H9 (cell line): ENCODE data around the gene SPINK13. TPM values are rescaled to one million over a fixed set of nuclear protein-coding genes. Genes with fewer than 3 reads are reported as not detected.

Experiments
- DNase-seq: peaks from one replicate; pipeline ENCODE4 v3.0.0-alpha.2; 2017
- H2AFZ ChIP-seq: one replicate; pipeline ENCODE4 v1.6.1; 2013; ENCODE audit warnings: mild to moderate bottlenecking, low read length, control low read depth, moderate library complexity
- H2AK5ac ChIP-seq: 2 replicates; pipeline ENCODE4 v1.6.1; 2013; ENCODE audit warnings: low read length, control low read depth, mixed read lengths; ENCODE audit not compliant: insufficient read length
- H2BK120ac ChIP-seq: one replicate; pipeline ENCODE4 v1.6.1; 2013; ENCODE audit warnings: low read depth, mild to moderate bottlenecking, low read length, control low read depth, inconsistent platforms; ENCODE audit not compliant: poor library complexity, severe bottlenecking
- H2BK12ac ChIP-seq: 2 replicates; pipeline ENCODE4 v1.6.1; 2013; ENCODE audit warnings: low read length, control low read depth, mixed read lengths, low read depth; ENCODE audit not compliant: insufficient read length
- H2BK15ac ChIP-seq: 2 replicates; pipeline ENCODE4 v1.6.1; 2013; ENCODE audit warnings: low read depth, low read length, control low read depth
- H2BK20ac ChIP-seq: one replicate; pipeline ENCODE4 v1.6.1; 2013; ENCODE audit warnings: low read depth, mild to moderate bottlenecking, low read length, control low read depth, inconsistent platforms; ENCODE audit not compliant: poor library complexity, severe bottlenecking
- H2BK5ac ChIP-seq: 2 replicates; pipeline ENCODE4 v1.6.1; 2013; ENCODE audit warnings: low read length, control low read depth, mixed read lengths; ENCODE audit not compliant: insufficient read length
- H3K14ac ChIP-seq: 2 replicates; pipeline ENCODE4 v1.6.1; 2013; ENCODE audit warnings: low read length, control low read depth; ENCODE audit not compliant: insufficient read depth
- H3K18ac ChIP-seq: 2 replicates; pipeline ENCODE4 v1.6.1; 2013; ENCODE audit warnings: low read depth, mild to moderate bottlenecking, mixed read lengths, low read length, control low read depth; ENCODE audit not compliant: insufficient read length
- H3K23ac ChIP-seq: 2 replicates; pipeline ENCODE4 v1.6.1; 2013; ENCODE audit warnings: low read length, control low read depth, mixed read lengths, low read depth; ENCODE audit not compliant: insufficient read length
- H3K23me2 ChIP-seq: 2 replicates; pipeline ENCODE4 v1.6.1; 2013; ENCODE audit warnings: low read depth, mild to moderate bottlenecking, mixed read lengths, low read length, control low read depth; ENCODE audit not compliant: insufficient read length, poor library complexity, severe bottlenecking
- H3K27ac ChIP-seq: 2 replicates; pipeline ENCODE4 v1.5.1; 2013; ENCODE audit warnings: low read length, control low read depth, mixed read lengths, low read depth; ENCODE audit not compliant: insufficient read length
- H3K27me3 ChIP-seq: 2 replicates; pipeline ENCODE4 v1.6.1; 2013; ENCODE audit warnings: low read length, control low read depth, inconsistent platforms; ENCODE audit not compliant: insufficient read depth
- H3K4ac ChIP-seq: 2 replicates; pipeline ENCODE4 v1.6.1; 2013; ENCODE audit warnings: low read depth, mild to moderate bottlenecking, control low read depth, inconsistent platforms, low read length, moderate library complexity
- H3K4me1 ChIP-seq: 2 replicates; pipeline ENCODE4 v1.6.1; 2013; ENCODE audit warnings: low read length, control low read depth, inconsistent platforms; ENCODE audit not compliant: insufficient read depth
- H3K4me2 ChIP-seq: 2 replicates; pipeline ENCODE4 v1.6.1; 2013; ENCODE audit warnings: low read length, control low read depth, mixed read lengths; ENCODE audit not compliant: insufficient read length, insufficient read depth
- H3K56ac ChIP-seq: 2 replicates; pipeline ENCODE4 v1.6.1; 2013; ENCODE audit warnings: low read depth, mild to moderate bottlenecking, mixed read lengths, low read length, control low read depth; ENCODE audit not compliant: insufficient read length
- H3K79me1 ChIP-seq: 2 replicates; pipeline ENCODE4 v1.6.1; 2013; ENCODE audit warnings: low read depth, mild to moderate bottlenecking, moderate library complexity, low read length, control low read depth, inconsistent platforms; ENCODE audit not compliant: insufficient read depth, poor library complexity, severe bottlenecking
- H3K79me2 ChIP-seq: 2 replicates; pipeline ENCODE4 v1.6.1; 2013; ENCODE audit warnings: low read length, control low read depth, inconsistent platforms; ENCODE audit not compliant: insufficient read depth
- H3K9ac ChIP-seq: 2 replicates; pipeline ENCODE4 v1.6.1; 2013; ENCODE audit warnings: low read length, control low read depth, mixed read lengths; ENCODE audit not compliant: insufficient read length; ENCODE audit errors: extremely low read depth
- H3K9me3 ChIP-seq: one replicate; pipeline ENCODE4 v1.6.1; 2013; ENCODE audit warnings: low read depth, low read length, inconsistent platforms; ENCODE audit not compliant: control insufficient read depth
- H3T11ph ChIP-seq: one replicate; pipeline ENCODE4 v1.6.1; 2013; ENCODE audit warnings: mild to moderate bottlenecking, low read length, control low read depth, inconsistent platforms
- H4K20me1 ChIP-seq: one replicate; pipeline ENCODE4 v1.6.1; 2013; ENCODE audit not compliant: control insufficient read depth, insufficient read length, insufficient read depth
- H4K5ac ChIP-seq: 2 replicates; pipeline ENCODE4 v1.6.1; 2013; ENCODE audit warnings: low read depth, mild to moderate bottlenecking, mixed read lengths, low read length, control low read depth; ENCODE audit not compliant: insufficient read length
- H4K8ac ChIP-seq: replicated peaks from 2 replicates; pipeline ENCODE4 v1.6.1; 2013; ENCODE audit warnings: low read length, control low read depth, mixed read lengths, low read depth; ENCODE audit not compliant: insufficient read length
- H4K91ac ChIP-seq: 2 replicates; pipeline ENCODE4 v1.6.1; 2013; ENCODE audit warnings: low read depth, mild to moderate bottlenecking, moderate library complexity, mixed read lengths, low read length, control low read depth; ENCODE audit not compliant: insufficient read length
- H3K27ac Mint-ChIP-seq, 3 experiments: 2 replicates in 2 of 3; 3 replicates in 1 of 3; pipeline ENCODE4 v1.8.0; 2020 to 2021; ENCODE audit warnings: mixed read lengths in 3 of 3, mild to moderate bottlenecking in 1 of 3, moderate library complexity in 1 of 3
- H3K27me3 Mint-ChIP-seq: 2 replicates; pipeline ENCODE4 v1.8.0; 2021; ENCODE audit warnings: low read depth, mild to moderate bottlenecking, moderate library complexity, mixed read lengths
- H3K36me3 Mint-ChIP-seq, 3 experiments: 2 replicates in 2 of 3; 3 replicates in 1 of 3; pipeline ENCODE4 v1.8.0; 2020 to 2021; ENCODE audit warnings: low read depth in 3 of 3, mixed read lengths in 3 of 3; ENCODE audit not compliant: insufficient read depth in 1 of 3
- H3K4me1 Mint-ChIP-seq, 2 experiments: 2 replicates each; pipeline ENCODE4 v1.8.0; 2020; ENCODE audit warnings: mixed read lengths in 2 of 2
- H3K4me3 Mint-ChIP-seq, 2 experiments: 2 replicates in 1 of 2; 3 replicates in 1 of 2; pipeline ENCODE4 v1.8.0; 2020 to 2021; ENCODE audit warnings: mild to moderate bottlenecking in 2 of 2, mixed read lengths in 2 of 2, moderate library complexity in 1 of 2
- H3K9me3 Mint-ChIP-seq, 2 experiments: 2 replicates in 1 of 2; 3 replicates in 1 of 2; pipeline ENCODE4 v1.8.0; 2020; ENCODE audit warnings: mild to moderate bottlenecking in 2 of 2, mixed read lengths in 2 of 2, moderate library complexity in 1 of 2
- WGBS: extraction: QIAGEN DNeasy Blood & Tissue Kit; methylation state at CpG from one replicate; pipeline ENCODE4 v1.1.7; 2013; ENCODE audit warnings: missing lambda C conversion rate, low lambda C conversion rate, mixed read lengths; ENCODE audit not compliant: insufficient read length; ENCODE audit errors: extremely low coverage; 5-methylcytosine and 5-hydroxymethylcytosine counted together
- total RNA-seq: library from RNA; stranded (reverse); gene quantifications from 2 replicates; pipeline ENCODE4 v1.2.1, GENCODE V29; 2021
- TF ChIP-seq, protein P1 (sequence below): fragments of 200-600 bp; sonication (generic); conservative IDR thresholded peaks from 3 replicates; pipeline ENCODE4 v1.8.0; 2021; ENCODE audit warnings: antibody characterized with exemption, mild to moderate bottlenecking

SPINK13 gene
- total RNA-seq, 1 experiment from 2014 or later, result not detected

DNA sequence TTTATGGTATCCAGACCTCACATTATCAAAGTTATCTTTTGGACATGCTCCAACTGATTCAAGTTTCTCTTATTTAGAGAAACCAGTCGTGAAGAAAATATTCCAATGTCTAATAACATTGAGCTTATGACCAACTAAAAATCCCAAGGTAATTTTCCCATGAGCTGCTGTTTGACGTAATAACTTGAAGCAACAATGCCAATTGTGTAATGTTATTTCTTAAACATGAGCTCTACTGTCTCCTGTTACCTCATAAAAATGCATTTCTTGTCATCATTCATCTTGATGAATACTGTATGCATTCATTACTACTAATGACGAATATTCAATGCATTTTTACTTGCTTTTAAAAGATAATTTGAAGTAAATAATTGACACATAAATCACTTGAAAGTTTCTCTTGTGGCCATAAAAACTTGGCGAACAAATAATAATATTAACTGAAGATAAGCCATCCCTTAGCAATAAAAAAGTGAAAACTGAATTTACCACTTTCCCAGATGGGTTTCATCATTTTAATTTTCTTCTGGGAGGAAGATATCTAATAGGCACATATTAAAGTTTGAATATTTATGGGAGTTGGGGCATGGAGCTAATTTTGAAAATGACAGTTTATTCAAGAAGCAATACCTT is 30.7 kb upstream of the SPINK13 start:
- H4K5ac ChIP-seq, result no peak overlapping the region
- Mint-ChIP-seq H3K27ac (no peak overlapping the region), H3K4me3 (no peak overlapping the region), H3K4me1 (no peaks in the 10 kb centered on the region), H3K36me3 (no peaks in the 10 kb centered on the region), H3K27me3 (peaks cover 9% of the 10 kb centered on the region), H3K9me3 (no peaks in the 10 kb centered on the region)
- no peak overlapping the region for H2BK20ac ChIP-seq
- no peak overlapping the region for H4K91ac ChIP-seq
- TF ChIP-seq, protein P1, sequence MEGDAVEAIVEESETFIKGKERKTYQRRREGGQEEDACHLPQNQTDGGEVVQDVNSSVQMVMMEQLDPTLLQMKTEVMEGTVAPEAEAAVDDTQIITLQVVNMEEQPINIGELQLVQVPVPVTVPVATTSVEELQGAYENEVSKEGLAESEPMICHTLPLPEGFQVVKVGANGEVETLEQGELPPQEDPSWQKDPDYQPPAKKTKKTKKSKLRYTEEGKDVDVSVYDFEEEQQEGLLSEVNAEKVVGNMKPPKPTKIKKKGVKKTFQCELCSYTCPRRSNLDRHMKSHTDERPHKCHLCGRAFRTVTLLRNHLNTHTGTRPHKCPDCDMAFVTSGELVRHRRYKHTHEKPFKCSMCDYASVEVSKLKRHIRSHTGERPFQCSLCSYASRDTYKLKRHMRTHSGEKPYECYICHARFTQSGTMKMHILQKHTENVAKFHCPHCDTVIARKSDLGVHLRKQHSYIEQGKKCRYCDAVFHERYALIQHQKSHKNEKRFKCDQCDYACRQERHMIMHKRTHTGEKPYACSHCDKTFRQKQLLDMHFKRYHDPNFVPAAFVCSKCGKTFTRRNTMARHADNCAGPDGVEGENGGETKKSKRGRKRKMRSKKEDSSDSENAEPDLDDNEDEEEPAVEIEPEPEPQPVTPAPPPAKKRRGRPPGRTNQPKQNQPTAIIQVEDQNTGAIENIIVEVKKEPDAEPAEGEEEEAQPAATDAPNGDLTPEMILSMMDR, result no peak
- no peaks in the 10 kb centered on the region for H3K9me3 ChIP-seq
- no peak overlapping the region for H3K4me2 ChIP-seq
- H3K27me3 ChIP-seq, result no peaks in the 10 kb centered on the region
- no peak overlapping the region for H3K18ac ChIP-seq
- H2AFZ ChIP-seq, result no peak overlapping the region
- no peak overlapping the region for H2AK5ac ChIP-seq
- H3K4me1 ChIP-seq, result no peaks in the 10 kb centered on the region
- no peak overlapping the region for H2BK5ac ChIP-seq
- H3K14ac ChIP-seq, result no peak overlapping the region
- no peak overlapping the region for H3K23ac ChIP-seq
- no peak overlapping the region for H2BK15ac ChIP-seq
- H3K56ac ChIP-seq, result no peak overlapping the region
- no peak overlapping the region for H2BK120ac ChIP-seq
- no peak overlapping the region for H3K4ac ChIP-seq
- H2BK12ac ChIP-seq, result no peak overlapping the region
- H4K20me1 ChIP-seq, result no peaks in the 10 kb centered on the region
- H3T11ph ChIP-seq, result no peak overlapping the region
- no peaks in the 10 kb centered on the region for H3K23me2 ChIP-seq
- H3K79me1 ChIP-seq, result no peaks in the 10 kb centered on the region
- DNase-seq, result no peak
- H4K8ac ChIP-seq, result no peak overlapping the region
- no peak overlapping the region for H3K27ac ChIP-seq
- WGBS, result no CpG with 5 or more reads among the region's 4 CpGs
- no peak overlapping the region for H3K9ac ChIP-seq
- H3K79me2 ChIP-seq, result no peaks in the 10 kb centered on the region
